ENCODE measurements around the gene ERMN.
"Not testable (repeated sequence)": the region's sequence is repeated elsewhere in the genome, so short reads cannot be mapped to it uniquely, and the experiment has no call there.

The ERMN gene

DNA sequence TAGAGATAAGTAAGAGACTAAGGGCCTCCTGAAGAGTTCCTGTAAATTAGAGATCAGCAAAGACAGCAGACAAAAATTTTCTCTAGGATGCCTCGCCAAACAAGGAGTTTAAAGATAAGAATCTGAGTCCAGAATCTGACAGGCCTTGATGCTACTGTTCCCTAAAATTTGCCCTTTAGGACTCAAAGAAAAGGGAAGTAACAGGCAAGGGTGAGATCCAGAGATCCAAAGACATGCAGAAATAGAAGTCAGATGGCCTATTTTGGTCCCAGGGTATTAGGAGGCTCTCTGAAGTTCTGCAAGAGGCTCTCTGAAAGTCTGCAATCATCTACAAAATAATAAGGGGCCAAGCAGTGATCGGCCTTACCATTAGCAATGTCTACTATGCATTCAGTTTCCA, 35.1 kb downstream of the ERMN start:
- no peak for DNase-seq

DNA sequence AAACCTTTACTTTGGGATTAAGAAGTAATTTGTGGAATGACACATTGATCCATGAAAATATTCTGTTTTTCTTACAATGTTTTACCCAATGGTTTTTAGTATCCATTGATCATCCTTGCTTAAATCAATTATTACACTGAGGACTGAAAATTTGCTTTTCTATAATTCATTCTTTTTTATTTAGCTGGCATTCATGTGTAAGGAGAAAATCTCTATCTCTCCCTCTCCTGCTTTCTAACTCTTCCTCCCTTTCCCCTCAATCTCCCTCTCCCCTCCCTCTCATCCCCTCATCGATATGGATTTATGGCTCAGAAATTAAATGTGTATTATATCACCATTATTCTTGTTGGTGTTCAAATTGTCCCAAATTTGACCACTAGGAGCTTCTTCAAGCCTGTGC, 38.5 kb downstream of the ERMN start:
- DNase-seq = no peak

DNA sequence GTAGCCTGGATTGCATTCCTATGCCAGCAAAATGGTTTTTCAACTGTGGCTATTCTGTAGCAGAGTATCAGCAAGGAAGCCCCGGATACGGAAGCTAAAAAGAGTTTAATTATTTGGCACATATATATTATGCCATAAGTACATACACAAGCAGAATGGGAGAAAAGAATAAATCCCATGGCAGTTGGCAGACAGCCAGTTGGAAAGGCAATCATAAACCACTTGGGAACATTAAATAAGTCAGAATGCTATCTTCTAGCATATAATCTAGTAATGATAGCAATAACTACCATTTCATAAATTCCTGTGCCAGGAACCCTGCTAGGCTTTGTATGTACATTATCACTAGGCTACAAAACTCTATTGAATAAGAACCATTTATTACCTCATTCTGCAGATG, 42.2 kb downstream of the ERMN start:
- DNase-seq = no peak

DNA sequence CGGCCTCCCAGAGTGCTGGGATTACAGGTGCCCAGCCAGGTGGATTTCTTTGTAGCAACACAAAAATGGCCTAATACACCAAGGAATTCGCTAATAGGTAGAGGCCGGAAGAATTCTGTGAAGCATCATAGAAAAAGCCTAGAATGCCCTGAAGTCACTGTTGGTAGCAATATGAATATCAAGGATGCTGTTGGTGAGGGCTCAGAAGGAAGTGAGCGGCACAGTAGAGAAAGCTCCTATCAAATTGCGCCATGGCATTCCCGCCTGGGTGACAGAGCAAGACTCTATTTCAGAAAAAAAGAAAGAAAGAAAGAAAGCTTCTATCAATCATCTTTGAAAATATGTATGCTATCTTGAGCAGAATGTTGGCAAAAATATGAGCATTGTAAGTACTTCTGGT, 44.3 kb downstream of the ERMN start:
- DNase-seq = no peak

DNA sequence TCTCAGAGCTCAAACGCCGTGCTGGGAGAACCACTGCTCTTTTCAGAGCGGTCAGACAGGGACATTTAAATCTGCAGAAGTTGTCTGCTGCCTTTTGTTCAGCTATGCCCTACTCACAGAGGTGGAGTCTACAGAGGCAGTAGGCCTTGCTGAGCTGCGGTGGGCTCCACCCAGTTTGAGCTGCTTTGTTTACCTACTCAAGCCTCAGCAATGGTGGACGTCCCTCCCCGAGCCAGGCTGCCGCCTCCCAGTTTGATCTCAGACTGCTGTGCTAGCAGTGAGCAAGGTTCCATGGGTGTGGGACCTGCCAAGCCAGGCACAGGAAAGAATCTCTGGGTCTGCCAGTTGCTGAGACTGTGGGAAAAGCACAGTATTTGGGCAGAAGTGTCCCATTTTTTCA, 46.3 kb downstream of the ERMN start:
- DNase-seq = not testable (repeated sequence)

DNA sequence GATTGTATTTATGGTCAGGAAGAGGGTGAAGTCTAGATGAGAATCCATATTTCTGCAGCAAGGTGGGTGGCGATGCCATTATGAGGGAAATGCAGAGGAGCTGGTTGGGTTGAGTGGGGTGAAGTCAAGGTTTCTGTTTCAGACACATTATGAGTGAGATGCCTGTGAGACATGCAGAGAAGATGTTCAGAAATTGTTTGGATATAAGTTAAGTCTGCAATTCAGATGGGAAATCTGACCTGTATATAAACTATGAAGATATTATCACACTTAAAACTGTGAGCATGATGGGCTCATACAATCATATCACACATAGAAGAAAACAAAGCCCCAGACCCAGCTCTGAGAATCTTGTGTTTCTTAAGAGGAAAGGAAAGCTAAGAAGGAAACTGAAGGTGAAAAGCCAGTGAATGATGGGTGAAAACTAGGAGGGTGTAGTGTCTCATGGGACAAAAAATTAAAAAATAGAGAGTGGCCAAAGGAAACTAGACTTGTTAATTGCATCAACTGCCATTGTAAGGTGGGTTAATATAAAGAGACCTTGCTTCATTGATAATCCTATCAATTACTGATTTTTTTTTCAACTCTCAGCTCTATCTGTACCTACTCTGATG, 53.9 kb downstream of the ERMN start:
- DNase-seq = no peak

DNA sequence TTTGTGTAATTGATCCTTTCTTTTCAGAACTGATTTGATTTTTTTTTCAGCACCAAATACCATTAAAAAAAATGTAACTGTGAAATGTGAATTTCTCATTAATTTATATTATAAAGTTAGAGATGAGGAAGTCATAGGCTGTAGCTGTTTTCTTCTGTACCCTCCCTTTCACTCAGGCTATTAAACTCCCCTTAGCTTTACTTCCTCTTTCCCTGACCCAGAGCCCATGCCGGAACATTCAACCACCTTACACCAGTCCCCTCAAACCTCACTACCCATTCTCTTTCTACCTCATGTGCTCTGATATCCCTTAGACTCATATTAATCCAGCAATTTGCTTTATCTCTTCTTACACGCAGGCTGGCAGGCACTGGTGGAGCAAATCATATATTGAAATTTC, 55.7 kb downstream of the ERMN start:
- no peak for DNase-seq

DNA sequence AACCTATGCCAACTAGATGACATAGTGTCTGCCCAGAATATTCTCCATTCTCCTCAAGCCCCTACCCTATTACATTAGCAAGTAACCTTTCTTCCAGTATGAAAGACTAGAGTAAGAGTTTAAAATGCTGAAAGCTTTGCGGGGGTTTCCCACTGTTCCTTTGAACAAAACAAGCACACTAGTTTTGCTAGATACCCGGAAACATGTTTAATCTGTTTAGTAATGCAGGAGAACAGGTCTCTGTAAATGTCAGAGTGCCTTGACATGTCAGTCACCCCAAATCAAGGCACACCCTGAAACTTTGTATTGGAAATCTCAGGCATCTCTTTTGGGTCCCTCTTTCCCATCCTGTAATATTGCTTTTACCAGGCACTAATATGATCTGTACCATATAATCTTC, 56.6 kb downstream of the ERMN start:
- no peak for DNase-seq

Measured in NCI-H345 (cell line).